Measurements from ENCODE around the gene MAP3K20. TPM values are rescaled to one million over a fixed set of nuclear protein-coding genes. Genes with fewer than 3 reads are reported as not detected.
A peak's percentile ranks its signal among the peaks of the same experiment; 100 is the strongest.

The MAP3K20 gene
- total and polyA plus RNA-seq, 2 donors (not counting 1 experiment from before 2014, with no cell fraction given), result 105 to 138 TPM

GRCh38 chr2:173272849-173273248, 197.2 kb downstream of the MAP3K20 start:
- Histone ChIP-seq H3K9me3 (ENCODE audit: control insufficient read depth, insufficient read depth, low read depth, low read length) (no peaks in the 10 kb centered on the region), H3K27me3 (ENCODE audit: control insufficient read depth, insufficient read depth, low read length) (no peaks in the 10 kb centered on the region), H3K79me2 (ENCODE audit: control insufficient read depth, insufficient read depth, low read length) (no peaks in the 10 kb centered on the region), H3K4me2 (ENCODE audit: extremely low read depth, insufficient read depth, low read length) (no peak overlapping the region), H4K20me1 (ENCODE audit: control insufficient read depth, extremely low read depth, insufficient read depth, low read length) (no peaks in the 10 kb centered on the region), H3K27ac (ENCODE audit: insufficient read depth, low read length) (no peak overlapping the region), H3K4me3 (replicated peaks in 1 of 4; ENCODE audit: control extremely low read depth in 1 of 4, insufficient read depth in 1 of 4, low read depth in 3 of 4, low read length in 4 of 4) (no peak overlapping the region), H2AFZ (ENCODE audit: low read length) (no peak overlapping the region), H3K36me3 (ENCODE audit: control insufficient read depth, insufficient read depth, low read length) (no peaks in the 10 kb centered on the region), H3K4me1 (ENCODE audit: control insufficient read depth, extremely low read depth, insufficient read depth, low read length) (no peaks in the 10 kb centered on the region), H3K9ac (ENCODE audit: insufficient read depth, low read length) (no peak overlapping the region)
- DNase-seq (ENCODE audit: low read depth in 2 of 2), result no peak
- no peak for TF ChIP-seq EZH2 (IDR thresholded peaks at IDR 0.05; ENCODE audit: low read length, missing control alignments)
- TF ChIP-seq, protein P1, sequence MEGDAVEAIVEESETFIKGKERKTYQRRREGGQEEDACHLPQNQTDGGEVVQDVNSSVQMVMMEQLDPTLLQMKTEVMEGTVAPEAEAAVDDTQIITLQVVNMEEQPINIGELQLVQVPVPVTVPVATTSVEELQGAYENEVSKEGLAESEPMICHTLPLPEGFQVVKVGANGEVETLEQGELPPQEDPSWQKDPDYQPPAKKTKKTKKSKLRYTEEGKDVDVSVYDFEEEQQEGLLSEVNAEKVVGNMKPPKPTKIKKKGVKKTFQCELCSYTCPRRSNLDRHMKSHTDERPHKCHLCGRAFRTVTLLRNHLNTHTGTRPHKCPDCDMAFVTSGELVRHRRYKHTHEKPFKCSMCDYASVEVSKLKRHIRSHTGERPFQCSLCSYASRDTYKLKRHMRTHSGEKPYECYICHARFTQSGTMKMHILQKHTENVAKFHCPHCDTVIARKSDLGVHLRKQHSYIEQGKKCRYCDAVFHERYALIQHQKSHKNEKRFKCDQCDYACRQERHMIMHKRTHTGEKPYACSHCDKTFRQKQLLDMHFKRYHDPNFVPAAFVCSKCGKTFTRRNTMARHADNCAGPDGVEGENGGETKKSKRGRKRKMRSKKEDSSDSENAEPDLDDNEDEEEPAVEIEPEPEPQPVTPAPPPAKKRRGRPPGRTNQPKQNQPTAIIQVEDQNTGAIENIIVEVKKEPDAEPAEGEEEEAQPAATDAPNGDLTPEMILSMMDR (conservative IDR thresholded peaks at IDR 0.05 in 1 of 2, IDR thresholded peaks at IDR 0.05 in 1 of 2; ENCODE audit: low read depth in 1 of 2, low read length in 2 of 2), result no peak

DNA sequence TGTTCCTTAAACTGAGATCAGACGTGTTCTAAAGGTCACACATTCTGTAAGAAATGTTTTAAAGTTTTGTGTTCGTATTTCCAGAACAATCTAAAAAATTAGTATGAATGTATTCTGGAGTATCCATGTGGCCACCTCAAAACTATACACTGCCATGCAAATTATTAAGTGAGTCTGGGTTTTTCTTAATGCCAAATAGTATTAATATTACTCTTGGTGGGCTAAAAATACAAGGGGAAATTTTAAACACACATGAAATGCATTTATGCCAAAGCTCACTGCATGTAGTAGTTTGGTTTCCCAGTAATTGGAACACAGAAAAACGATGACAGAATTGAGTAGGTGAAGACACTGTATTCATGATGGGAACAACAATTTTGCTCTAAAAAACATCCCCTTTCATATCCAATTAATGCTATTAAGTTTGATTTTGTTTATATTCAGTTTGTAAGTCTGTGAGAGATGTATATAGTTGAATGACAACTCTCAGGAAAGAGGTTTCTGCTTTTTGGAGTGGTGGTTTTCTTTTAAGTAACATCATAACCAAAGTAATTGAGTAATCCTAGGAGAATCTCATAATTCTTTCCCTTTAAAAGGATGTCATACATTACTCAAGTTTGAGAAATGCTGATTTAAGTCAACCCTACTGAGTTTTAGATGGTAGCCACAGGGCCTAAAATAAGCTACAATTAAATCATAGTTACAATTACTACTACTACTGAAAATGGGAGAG, 203.3 kb downstream of the MAP3K20 start:
- H3K36me3 ChIP-seq (ENCODE audit: control insufficient read depth, insufficient read depth, low read length), result no peaks in the 10 kb centered on the region
- no peak overlapping the region for H2AFZ ChIP-seq (ENCODE audit: low read length)
- H3K4me1 ChIP-seq (ENCODE audit: control insufficient read depth, extremely low read depth, insufficient read depth, low read length), result no peaks in the 10 kb centered on the region
- no peak overlapping the region for H3K27ac ChIP-seq (ENCODE audit: insufficient read depth, low read length)
- H3K9me3 ChIP-seq (ENCODE audit: control insufficient read depth, insufficient read depth, low read depth, low read length), result no peaks in the 10 kb centered on the region
- H3K27me3 ChIP-seq (ENCODE audit: control insufficient read depth, insufficient read depth, low read length), result no peaks in the 10 kb centered on the region
- TF ChIP-seq, protein P1 (conservative IDR thresholded peaks at IDR 0.05 in 1 of 2, IDR thresholded peaks at IDR 0.05 in 1 of 2; ENCODE audit: low read depth in 1 of 2, low read length in 2 of 2), result no peak
- TF ChIP-seq EZH2 (IDR thresholded peaks at IDR 0.05; ENCODE audit: low read length, missing control alignments), result no peak
- H3K4me3 ChIP-seq (replicated peaks in 1 of 4; ENCODE audit: control extremely low read depth in 1 of 4, insufficient read depth in 1 of 4, low read depth in 3 of 4, low read length in 4 of 4), result no peak overlapping the region
- peak in 1 of 2 donors; percentile 12 for DNase-seq (ENCODE audit: low read depth in 2 of 2)
- no peak overlapping the region for H3K4me2 ChIP-seq (ENCODE audit: extremely low read depth, insufficient read depth, low read length)
- H3K9ac ChIP-seq (ENCODE audit: insufficient read depth, low read length), result no peak overlapping the region
- no peaks in the 10 kb centered on the region for H4K20me1 ChIP-seq (ENCODE audit: control insufficient read depth, extremely low read depth, insufficient read depth, low read length)
- no peaks in the 10 kb centered on the region for H3K79me2 ChIP-seq (ENCODE audit: control insufficient read depth, insufficient read depth, low read length)

DNA sequence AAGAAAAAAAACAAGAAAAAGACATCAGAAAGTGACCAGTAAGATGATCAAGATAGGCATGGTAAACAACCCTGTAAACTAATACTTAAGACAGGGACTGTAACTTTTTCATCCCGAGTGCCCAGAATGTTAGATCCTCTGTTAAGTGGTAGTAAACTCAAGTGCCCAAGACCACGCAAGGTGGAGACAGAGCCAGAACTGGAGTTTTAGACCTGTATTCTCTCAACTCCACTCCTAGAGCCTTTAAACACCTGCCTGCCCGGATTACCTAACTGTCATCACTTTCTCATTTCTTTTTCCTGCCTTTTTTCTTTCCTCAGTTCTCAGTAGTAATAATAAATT, 203.9 kb downstream of the MAP3K20 start:
- Histone ChIP-seq H3K36me3 (ENCODE audit: control insufficient read depth, insufficient read depth, low read length) (no peaks in the 10 kb centered on the region), H3K27me3 (ENCODE audit: control insufficient read depth, insufficient read depth, low read length) (no peaks in the 10 kb centered on the region), H2AFZ (ENCODE audit: low read length) (no peak overlapping the region), H3K9me3 (ENCODE audit: control insufficient read depth, insufficient read depth, low read depth, low read length) (no peaks in the 10 kb centered on the region), H4K20me1 (ENCODE audit: control insufficient read depth, extremely low read depth, insufficient read depth, low read length) (no peaks in the 10 kb centered on the region), H3K4me3 (replicated peaks in 1 of 4; ENCODE audit: control extremely low read depth in 1 of 4, insufficient read depth in 1 of 4, low read depth in 3 of 4, low read length in 4 of 4) (no peak overlapping the region), H3K27ac (ENCODE audit: insufficient read depth, low read length) (no peak overlapping the region), H3K79me2 (ENCODE audit: control insufficient read depth, insufficient read depth, low read length) (no peaks in the 10 kb centered on the region), H3K4me1 (ENCODE audit: control insufficient read depth, extremely low read depth, insufficient read depth, low read length) (no peaks in the 10 kb centered on the region), H3K4me2 (ENCODE audit: extremely low read depth, insufficient read depth, low read length) (no peak overlapping the region), H3K9ac (ENCODE audit: insufficient read depth, low read length) (no peak overlapping the region)
- DNase-seq (ENCODE audit: low read depth in 2 of 2), result no peak
- no peak for TF ChIP-seq EZH2 (IDR thresholded peaks at IDR 0.05; ENCODE audit: low read length, missing control alignments)
- TF ChIP-seq, protein P1 (conservative IDR thresholded peaks at IDR 0.05 in 1 of 2, IDR thresholded peaks at IDR 0.05 in 1 of 2; ENCODE audit: low read depth in 1 of 2, low read length in 2 of 2), result no peak
